WTC11 (cell line): Measurements from ENCODE around the gene GNG4. TPM values are rescaled to one million over a fixed set of nuclear protein-coding genes. Genes with fewer than 3 reads are reported as not detected.

ENCODE experiments used
- ATAC-seq: fragments of 200-7000 bp; cut with Tn5 transposase; 2 replicates; pipeline ENCODE4 v1.10.0; 2021; ENCODE audit warnings: mild to moderate bottlenecking, moderate library complexity
- CTCF ChIA-PET: fragments of 300-600 bp; sonication (Branson Sonifier 250); formaldehyde crosslinking; loops from one replicate; lab custom pipeline; 2021; ENCODE audit warnings: antibody characterized with exemption; lab: Charles Lee
- POLR2A ChIA-PET: fragments of 350-600 bp; sonication (Branson Sonifier 250); formaldehyde crosslinking; loops from one replicate; lab custom pipeline; 2021; ENCODE audit warnings: antibody characterized with exemption; lab: Charles Lee
- DNase-seq: peaks from one replicate; pipeline ENCODE4 v3.0.0; 2021; ENCODE audit warnings: low spot score
- H3K27ac Mint-ChIP-seq: 2 replicates; pipeline ENCODE4 v1.8.0; 2021; ENCODE audit warnings: mixed read lengths
- H3K27me3 Mint-ChIP-seq: 2 replicates; pipeline ENCODE4 v1.8.0; 2021; ENCODE audit warnings: low read depth, mild to moderate bottlenecking, moderate library complexity, mixed read lengths
- H3K36me3 Mint-ChIP-seq: 2 replicates; pipeline ENCODE4 v1.8.0; 2021; ENCODE audit warnings: mixed read lengths
- H3K4me1 Mint-ChIP-seq: 2 replicates; pipeline ENCODE4 v1.8.0; 2022; ENCODE audit warnings: mixed read lengths
- H3K4me3 Mint-ChIP-seq: 2 replicates; pipeline ENCODE4 v1.8.0; 2021; ENCODE audit warnings: mild to moderate bottlenecking, moderate library complexity, mixed read lengths
- H3K9me3 Mint-ChIP-seq: 2 replicates; pipeline ENCODE4 v1.8.0; 2021; ENCODE audit warnings: mixed read lengths
- AFF4 ChIP-seq: sonication (generic); formaldehyde crosslinking; IDR thresholded peaks from 2 replicates; pipeline ENCODE4 v1.8.1; 2023; ENCODE audit warnings: mild to moderate bottlenecking, missing genetic modification reagents, borderline replicate concordance
- ESRRA ChIP-seq: sonication (generic); formaldehyde crosslinking; IDR thresholded peaks from 2 replicates; pipeline ENCODE4 v1.8.1; 2022; ENCODE audit warnings: mild to moderate bottlenecking, missing genetic modification reagents, borderline replicate concordance
- FOXJ3 ChIP-seq: sonication (generic); formaldehyde crosslinking; IDR thresholded peaks from 2 replicates; pipeline ENCODE4 v1.9.0; 2021; ENCODE audit warnings: missing genetic modification reagents, mild to moderate bottlenecking, borderline replicate concordance
- FOXK1 ChIP-seq: sonication (generic); formaldehyde crosslinking; IDR thresholded peaks from 2 replicates; pipeline ENCODE4 v1.8.0; 2022; ENCODE audit warnings: mild to moderate bottlenecking, moderate library complexity, missing genetic modification reagents
- GABPB1 ChIP-seq: sonication (generic); formaldehyde crosslinking; IDR thresholded peaks from 2 replicates; pipeline ENCODE4 v1.8.1; 2023; ENCODE audit warnings: mild to moderate bottlenecking, missing genetic modification reagents
- JAZF1 ChIP-seq: fragments of 250-450 bp; sonication (Bioruptor Pico); IDR thresholded peaks from 2 replicates; pipeline ENCODE4 v1.9.0; 2021; ENCODE audit warnings: moderate library complexity, mild to moderate bottlenecking, inconsistent platforms
- JUN ChIP-seq: sonication (generic); formaldehyde crosslinking; IDR thresholded peaks from 2 replicates; pipeline ENCODE4 v1.8.0; 2023; ENCODE audit warnings: mild to moderate bottlenecking, missing genetic modification reagents
- MYBL2 ChIP-seq: sonication (generic); formaldehyde crosslinking; IDR thresholded peaks from 2 replicates; pipeline ENCODE4 v1.8.1; 2023; ENCODE audit warnings: mild to moderate bottlenecking, moderate library complexity, missing genetic modification reagents
- PRRX2 ChIP-seq: fragments of 250-450 bp; sonication (Bioruptor Pico); IDR thresholded peaks from 2 replicates; pipeline ENCODE4 v1.8.0; 2021; ENCODE audit warnings: mild to moderate bottlenecking
- RELA ChIP-seq: sonication (generic); formaldehyde crosslinking; IDR thresholded peaks from 2 replicates; pipeline ENCODE4 v1.8.1; 2022; ENCODE audit warnings: missing genetic modification reagents, mild to moderate bottlenecking, borderline replicate concordance
- RORB ChIP-seq: fragments of 250-450 bp; sonication (Bioruptor Pico); IDR thresholded peaks from 2 replicates; pipeline ENCODE4 v1.9.0; 2021; ENCODE audit warnings: mild to moderate bottlenecking
- USF1 ChIP-seq: sonication (generic); formaldehyde crosslinking; IDR thresholded peaks from 2 replicates; pipeline ENCODE4 v1.8.0; 2022; ENCODE audit warnings: mild to moderate bottlenecking, missing genetic modification reagents
- ZNF263 ChIP-seq: sonication (generic); formaldehyde crosslinking; IDR thresholded peaks from 2 replicates; pipeline ENCODE4 v1.8.1; 2022; ENCODE audit warnings: low read depth, mild to moderate bottlenecking, moderate library complexity, missing genetic modification reagents
- ZNF396 ChIP-seq: fragments of 250-450 bp; sonication (Bioruptor Pico); IDR thresholded peaks from 2 replicates; pipeline ENCODE4 v1.8.0; 2021; ENCODE audit warnings: mild to moderate bottlenecking, moderate library complexity, borderline replicate concordance
- ZNF416 ChIP-seq: fragments of 250-450 bp; sonication (Bioruptor Pico); IDR thresholded peaks from 2 replicates; pipeline ENCODE4 v1.9.0; 2021; ENCODE audit warnings: mild to moderate bottlenecking, inconsistent platforms
- ZSCAN18 ChIP-seq: fragments of 250-450 bp; sonication (Bioruptor Pico); IDR thresholded peaks from 2 replicates; pipeline ENCODE4 v2.1.2; 2022; ENCODE audit warnings: mild to moderate bottlenecking, moderate library complexity
- total RNA-seq: library from RNA; stranded (reverse); gene quantifications from 3 replicates; pipeline ENCODE4 v1.2.3, GENCODE V29; 2021
- TF ChIP-seq, protein P1 (sequence below): sonication (generic); formaldehyde crosslinking; IDR thresholded peaks from 2 replicates; pipeline ENCODE4 v1.8.0; 2022; ENCODE audit warnings: missing genetic modification reagents
- TF ChIP-seq, protein P2 (sequence below): fragments of 250-450 bp; sonication (Bioruptor Pico); conservative IDR thresholded peaks from 2 replicates; pipeline ENCODE4 v1.9.0; 2021; ENCODE audit warnings: mild to moderate bottlenecking
- TF ChIP-seq, protein P3 (sequence below): sonication (generic); formaldehyde crosslinking; IDR thresholded peaks from 2 replicates; pipeline ENCODE4 v1.8.1; 2022; ENCODE audit warnings: missing genetic modification reagents, borderline replicate concordance

Gene GNG4
- total RNA-seq, 1 experiment from 2014 or later, result 38.3 TPM

DNA sequence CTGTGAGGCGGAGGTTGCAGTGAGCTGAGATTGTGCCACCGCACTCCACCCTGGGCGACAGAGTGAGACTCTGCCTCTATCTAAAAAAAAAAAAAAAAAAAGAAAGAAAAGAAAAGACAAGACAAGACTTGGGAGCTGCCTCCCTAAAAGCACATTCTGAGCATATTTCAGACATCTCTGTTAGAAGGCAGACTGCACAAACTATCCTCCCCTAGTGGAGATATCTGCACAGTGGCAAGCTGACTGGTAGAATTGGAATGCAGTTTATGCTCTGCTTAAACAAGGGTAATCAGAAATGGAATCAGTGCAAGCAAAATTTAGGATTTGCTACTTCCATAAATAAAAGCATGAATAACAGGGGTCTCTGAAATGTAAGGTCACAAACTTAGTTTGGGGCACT, 31.8 kb downstream of the GNG4 start:
- TF ChIP-seq USF1 (CRISPR knock-in tag) (no peak), AFF4 (CRISPR knock-in tag) (no peak), FOXK1 (CRISPR knock-in tag) (no peak)
- TF ChIP-seq, all 79 proteins: peak for 0
- ChIA-PET POLR2A (interaction anchor here (0.6 kb wide), 1 partner anchor 43 kb away, joined by 3 read pairs; no protein-coding TSS in a partner anchor), CTCF (interaction anchor here (0.6 to 2.0 kb wide), 2 partner anchors 17 to 43 kb away, joined by 3 to 8 read pairs; no protein-coding TSS in a partner anchor)
- no peaks in the 10 kb centered on the region for H3K9me3 Mint-ChIP-seq
- no peaks in the 10 kb centered on the region; the same call in 1 of the 2 replicates for H3K36me3 Mint-ChIP-seq
- no peaks in the 10 kb centered on the region; the same call in 1 of the 2 replicates for H3K27me3 Mint-ChIP-seq
- H3K27ac Mint-ChIP-seq, result no peak overlapping the region
- peaks cover 9% of the 10 kb centered on the region for H3K4me1 Mint-ChIP-seq
- DNase-seq, result no peak
- ATAC-seq, result no peak
- H3K4me3 Mint-ChIP-seq, result no peak overlapping the region

- no peaks in the 10 kb centered on the region; the same call in 1 of the 2 replicates for H3K36me3 Mint-ChIP-seq
- no peak for TF ChIP-seq PRRX2 (CRISPR knock-in tag)
- no peak for TF ChIP-seq FOXK1 (CRISPR knock-in tag)
- TF ChIP-seq, protein P1, sequence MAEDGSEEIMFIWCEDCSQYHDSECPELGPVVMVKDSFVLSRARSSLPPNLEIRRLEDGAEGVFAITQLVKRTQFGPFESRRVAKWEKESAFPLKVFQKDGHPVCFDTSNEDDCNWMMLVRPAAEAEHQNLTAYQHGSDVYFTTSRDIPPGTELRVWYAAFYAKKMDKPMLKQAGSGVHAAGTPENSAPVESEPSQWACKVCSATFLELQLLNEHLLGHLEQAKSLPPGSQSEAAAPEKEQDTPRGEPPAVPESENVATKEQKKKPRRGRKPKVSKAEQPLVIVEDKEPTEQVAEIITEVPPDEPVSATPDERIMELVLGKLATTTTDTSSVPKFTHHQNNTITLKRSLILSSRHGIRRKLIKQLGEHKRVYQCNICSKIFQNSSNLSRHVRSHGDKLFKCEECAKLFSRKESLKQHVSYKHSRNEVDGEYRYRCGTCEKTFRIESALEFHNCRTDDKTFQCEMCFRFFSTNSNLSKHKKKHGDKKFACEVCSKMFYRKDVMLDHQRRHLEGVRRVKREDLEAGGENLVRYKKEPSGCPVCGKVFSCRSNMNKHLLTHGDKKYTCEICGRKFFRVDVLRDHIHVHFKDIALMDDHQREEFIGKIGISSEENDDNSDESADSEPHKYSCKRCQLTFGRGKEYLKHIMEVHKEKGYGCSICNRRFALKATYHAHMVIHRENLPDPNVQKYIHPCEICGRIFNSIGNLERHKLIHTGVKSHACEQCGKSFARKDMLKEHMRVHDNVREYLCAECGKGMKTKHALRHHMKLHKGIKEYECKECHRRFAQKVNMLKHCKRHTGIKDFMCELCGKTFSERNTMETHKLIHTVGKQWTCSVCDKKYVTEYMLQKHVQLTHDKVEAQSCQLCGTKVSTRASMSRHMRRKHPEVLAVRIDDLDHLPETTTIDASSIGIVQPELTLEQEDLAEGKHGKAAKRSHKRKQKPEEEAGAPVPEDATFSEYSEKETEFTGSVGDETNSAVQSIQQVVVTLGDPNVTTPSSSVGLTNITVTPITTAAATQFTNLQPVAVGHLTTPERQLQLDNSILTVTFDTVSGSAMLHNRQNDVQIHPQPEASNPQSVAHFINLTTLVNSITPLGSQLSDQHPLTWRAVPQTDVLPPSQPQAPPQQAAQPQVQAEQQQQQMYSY (CRISPR knock-in tag), result no peak
- TF ChIP-seq ZNF416 (CRISPR knock-in tag), result no peak
- no peak for TF ChIP-seq ESRRA (CRISPR knock-in tag)
- TF ChIP-seq RELA (CRISPR knock-in tag), result no peak
- no peak for TF ChIP-seq GABPB1 (CRISPR knock-in tag)
- TF ChIP-seq MYBL2, result no peak
- TF ChIP-seq, protein P2, sequence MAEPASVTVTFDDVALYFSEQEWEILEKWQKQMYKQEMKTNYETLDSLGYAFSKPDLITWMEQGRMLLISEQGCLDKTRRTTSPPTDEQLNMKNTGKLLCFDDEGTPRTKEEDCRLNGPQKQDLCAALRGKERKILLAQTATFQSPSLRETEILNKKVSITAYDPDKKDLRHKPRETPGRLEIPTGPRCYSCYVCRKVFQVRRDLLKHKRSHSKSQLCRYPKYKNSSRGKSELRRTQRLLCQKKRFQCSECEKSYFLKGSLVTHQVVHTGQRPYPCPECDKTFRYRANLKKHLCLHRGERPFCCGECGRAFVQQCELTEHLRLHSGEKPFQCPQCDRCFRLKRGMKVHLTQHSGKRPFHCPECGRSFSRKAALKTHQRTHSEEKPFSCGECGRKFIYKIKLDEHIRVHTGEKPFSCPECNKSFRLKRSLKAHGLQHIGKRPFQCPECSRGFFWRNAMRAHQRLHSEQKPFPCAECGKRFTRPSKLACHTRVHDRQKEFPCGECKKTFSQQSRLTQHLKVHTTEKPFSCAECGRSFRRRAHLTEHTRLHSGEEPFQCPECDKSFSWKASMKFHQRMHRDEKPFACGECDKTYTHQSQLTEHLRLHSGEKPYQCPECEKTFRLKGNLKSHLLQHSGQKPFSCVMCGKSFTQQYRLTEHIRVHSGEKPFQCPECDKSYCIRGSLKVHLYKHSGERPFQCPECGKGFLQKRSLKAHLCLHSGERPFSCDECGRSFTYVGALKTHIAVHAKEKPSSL (CRISPR knock-in tag), result no peak
- TF ChIP-seq FOXJ3, result no peak
- no peak for TF ChIP-seq JUN
- TF ChIP-seq ZNF263 (CRISPR knock-in tag), result no peak
- TF ChIP-seq ZSCAN18 (CRISPR knock-in tag), result no peak
- no peak for TF ChIP-seq RORB
- no peak for TF ChIP-seq ZNF396
- TF ChIP-seq, protein P3, sequence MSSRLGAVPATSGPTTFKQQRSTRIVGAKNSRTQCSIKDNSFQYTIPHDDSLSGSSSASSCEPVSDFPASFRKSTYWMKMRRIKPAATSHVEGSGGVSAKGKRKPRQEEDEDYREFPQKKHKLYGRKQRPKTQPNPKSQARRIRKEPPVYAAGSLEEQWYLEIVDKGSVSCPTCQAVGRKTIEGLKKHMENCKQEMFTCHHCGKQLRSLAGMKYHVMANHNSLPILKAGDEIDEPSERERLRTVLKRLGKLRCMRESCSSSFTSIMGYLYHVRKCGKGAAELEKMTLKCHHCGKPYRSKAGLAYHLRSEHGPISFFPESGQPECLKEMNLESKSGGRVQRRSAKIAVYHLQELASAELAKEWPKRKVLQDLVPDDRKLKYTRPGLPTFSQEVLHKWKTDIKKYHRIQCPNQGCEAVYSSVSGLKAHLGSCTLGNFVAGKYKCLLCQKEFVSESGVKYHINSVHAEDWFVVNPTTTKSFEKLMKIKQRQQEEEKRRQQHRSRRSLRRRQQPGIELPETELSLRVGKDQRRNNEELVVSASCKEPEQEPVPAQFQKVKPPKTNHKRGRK (CRISPR knock-in tag), result no peak
- TF ChIP-seq JAZF1 (CRISPR knock-in tag), result no peak
- no peak for TF ChIP-seq USF1 (CRISPR knock-in tag)
- TF ChIP-seq, all 79 proteins: peak for 0
- Mint-ChIP-seq H3K27ac (no peak overlapping the region), H3K27me3 (no peaks in the 10 kb centered on the region; the same call in 1 of the 2 replicates), H3K4me1 (peaks cover 8% of the 10 kb centered on the region), H3K9me3 (no peaks in the 10 kb centered on the region), H3K4me3 (no peak overlapping the region)
- ATAC-seq (no peak), DNase-seq (no peak)
- POLR2A ChIA-PET, result no interaction called here
- CTCF ChIA-PET, result interaction anchor here (2.0 kb wide), 1 partner anchor 16 kb away, joined by 8 read pairs; no protein-coding TSS in a partner anchor
Measured at GRCh38 chr1:235617140-235617539, 32.4 kb downstream of the GNG4 start.
